Panc1 (cell line): Measurements from ENCODE around the gene LCOR. TPM values are rescaled to one million over a fixed set of nuclear protein-coding genes. Genes with fewer than 3 reads are reported as not detected.

Source experiments
- ATAC-seq: fragments of 200-7000 bp; cut with Tn5 transposase; 2 replicates; pipeline ENCODE4 v1.9.1; 2020; ENCODE audit warnings: mild to moderate bottlenecking, moderate library complexity
- BruUV-seq: library from RNA; stranded (reverse); fragments of 400-500 nt; replicated peaks from 2 replicates; lab custom pipeline; 2021; lab: Mats Ljungman, UMichigan
- CTCF ChIA-PET: fragments of 300-600 bp; sonication (Branson Sonifier 250); formaldehyde crosslinking; loops from one replicate; lab custom pipeline; 2022; ENCODE audit warnings: antibody characterized with exemption; lab: Charles Lee
- POLR2A ChIA-PET: fragments of 300-600 bp; sonication (Branson Sonifier 250); formaldehyde crosslinking; loops from one replicate; lab custom pipeline; 2022; ENCODE audit warnings: antibody characterized with exemption; lab: Charles Lee
- DNase-seq: peaks from one replicate; pipeline ENCODE4 v3.0.0-alpha.2; 2010; ENCODE audit warnings: low read depth, low spot score
- H3K27ac ChIP-seq: 2 replicates; pipeline ENCODE4 v1.5.1; 2011; ENCODE audit warnings: mild to moderate bottlenecking, low read length, inconsistent platforms
- H3K27me3 ChIP-seq: fragments of 200-500 bp; sonication (Bioruptor generic); 2 replicates; pipeline ENCODE4 v1.6.0; 2014; ENCODE audit warnings: low read length, inconsistent platforms; ENCODE audit not compliant: control insufficient read depth, insufficient read depth
- H3K36me3 ChIP-seq: fragments of 200-500 bp; sonication (Bioruptor generic); 2 replicates; pipeline ENCODE4 v1.5.1; 2014; ENCODE audit warnings: inconsistent platforms, mild to moderate bottlenecking, low read length, moderate library complexity; ENCODE audit not compliant: control insufficient read depth, insufficient read depth
- H3K4me1 ChIP-seq: 2 replicates; pipeline ENCODE4 v1.5.1; 2011; ENCODE audit warnings: inconsistent platforms, mild to moderate bottlenecking, low read length, moderate library complexity; ENCODE audit not compliant: control insufficient read depth, insufficient read depth
- H3K4me3 ChIP-seq, 2 experiments: 2 replicates each; pipeline ENCODE4 v1.5.1; 2011 to 2012; ENCODE audit warnings: low read depth in 2 of 2, low read length in 2 of 2, mild to moderate bottlenecking in 2 of 2, inconsistent platforms in 1 of 2, moderate library complexity in 1 of 2
- H3K9me3 ChIP-seq: fragments of 200-500 bp; sonication (Bioruptor generic); 2 replicates; pipeline ENCODE4 v1.5.1; 2014; ENCODE audit warnings: low read depth, mild to moderate bottlenecking, inconsistent platforms, low read length, moderate library complexity; ENCODE audit not compliant: control insufficient read depth, insufficient read depth
- CTCF ChIP-seq: fragments of 450-650 bp; IDR thresholded peaks from 2 replicates; pipeline ENCODE4 v1.5.1; 2017; ENCODE audit warnings: mild to moderate bottlenecking
- POLR2AphosphoS5 ChIP-seq: IDR thresholded peaks from 2 replicates; pipeline ENCODE4 v1.6.1; 2012; ENCODE audit warnings: mild to moderate bottlenecking, low read depth, low read length, moderate library complexity
- REST ChIP-seq, 2 experiments: IDR thresholded peaks; 2 replicates each; pipeline ENCODE4 v1.6.1; 2011 to 2012; ENCODE audit warnings: low read depth in 2 of 2, control low read depth in 1 of 2, low read length in 1 of 2, mild to moderate bottlenecking in 1 of 2, moderate library complexity in 1 of 2; ENCODE audit not compliant: insufficient read depth in 1 of 2
- SIN3A ChIP-seq: IDR thresholded peaks from 2 replicates; pipeline ENCODE4 v1.6.1; 2012; ENCODE audit warnings: low read depth, mild to moderate bottlenecking, low read length, moderate library complexity, borderline replicate concordance; ENCODE audit not compliant: insufficient read depth
- TCF7L2 ChIP-seq: IDR thresholded peaks from 2 replicates; pipeline ENCODE4 v1.6.1; 2011; ENCODE audit warnings: mild to moderate bottlenecking, low read depth, low read length, inconsistent platforms
- in situ Hi-C: cut with HindIII; loops from 2 replicates; pipeline ENCODE4 v1.10.0; 2016; ENCODE audit warnings: low sequenced_read_pairs, low pct_unique_long_range_greater_than_20kb
- intact Hi-C: fragments of 100-400 bp; cut with micrococcal nuclease; formaldehyde crosslinking; loops from one replicate; pipeline ENCODE4 v1.10.0; 2022; ENCODE audit not compliant: unreplicated experiment
- total RNA-seq: library from RNA; stranded (reverse); gene quantifications from one replicate; pipeline ENCODE4 v1.2.1, GENCODE V29; 2021; ENCODE audit not compliant: unreplicated experiment

Gene LCOR
- total RNA-seq, 1 experiment from 2014 or later, result 58.0 TPM

GRCh38 chr10:96978621-96979154 lies 146.6 kb downstream of the LCOR start:
- ChIA-PET CTCF (no interaction called here), POLR2A (no interaction called here)
- intact Hi-C loops (no loop called here), in situ Hi-C loops (no loop called here)
- DNase-seq (no peak), ATAC-seq (no peak)
- H3K4me1 ChIP-seq, result no peaks in the 10 kb centered on the region
- H3K9me3 ChIP-seq, result no peaks in the 10 kb centered on the region
- no TSS peak for BruUV-seq
- no peak overlapping the region for H3K4me3 ChIP-seq
- H3K36me3 ChIP-seq, result no peaks in the 10 kb centered on the region; the same call in 1 of the 2 replicates
- H3K27me3 ChIP-seq, result no peaks in the 10 kb centered on the region
- TF ChIP-seq REST (IDR thresholded peaks at IDR 0.05; ENCODE audit: insufficient read depth in 1 of 2, low read depth in 2 of 2, low read length in 1 of 2), result no peak
- TF ChIP-seq TCF7L2, result no peak
- no peak for TF ChIP-seq CTCF
- no peak for TF ChIP-seq POLR2AphosphoS5
- TF ChIP-seq SIN3A, result no peak
- no peak overlapping the region for H3K27ac ChIP-seq

- Histone ChIP-seq H3K27me3 (no peaks in the 10 kb centered on the region), H3K27ac (no peak overlapping the region), H3K36me3 (no peaks in the 10 kb centered on the region; the same call in 1 of the 2 replicates), H3K9me3 (no peaks in the 10 kb centered on the region), H3K4me3 (no peak overlapping the region), H3K4me1 (no peaks in the 10 kb centered on the region)
- ChIA-PET POLR2A (no interaction called here), CTCF (no interaction called here)
- BruUV-seq, result no TSS peak
- no peak for ATAC-seq
- no peak for DNase-seq
- TF ChIP-seq TCF7L2 (no peak), SIN3A (no peak), CTCF (no peak), REST (IDR thresholded peaks at IDR 0.05; ENCODE audit: insufficient read depth in 1 of 2, low read depth in 2 of 2, low read length in 1 of 2) (no peak), POLR2AphosphoS5 (no peak)
- in situ Hi-C loops (loop anchor here (5.0 kb wide), 1 partner anchor 35 kb away; no protein-coding TSS in a partner anchor), intact Hi-C loops (no loop called here)
These were observed 150.2 kb downstream of the LCOR start for GRCh38 chr10:96982149-96982930.
